ENCODE results near the gene NIM1K. TPM values are rescaled to one million over a fixed set of nuclear protein-coding genes. Genes with fewer than 3 reads are reported as not detected.

NIM1K gene
- total and polyA plus RNA-seq, 2 of the 4 experiments (the other 2 are of a cell fraction), result 0.54 to 0.68 TPM

GRCh38 chr5:43171451-43171850 is 20.6 kb upstream of the NIM1K start:
- no peak for DNase-seq
- TF ChIP-seq BHLHE40 (IDR thresholded peaks at IDR 0.05; ENCODE audit: low read depth, low read length) (no peak), ELK1 (IDR thresholded peaks at IDR 0.05; ENCODE audit: borderline replicate concordance, low read depth, low read length) (no peak), POLR2A (IDR thresholded peaks at IDR 0.05; ENCODE audit: low read depth, low read length) (no peak)
- H2BK20ac ChIP-seq (ENCODE audit: low read depth, low read length), result no peak overlapping the region
- H3K27me3 ChIP-seq (ENCODE audit: control insufficient read depth, insufficient read depth, low read length), result no peaks in the 10 kb centered on the region
- no peak overlapping the region for H3K4me3 ChIP-seq (ENCODE audit: insufficient read depth, low read depth, low read length)
- no peak overlapping the region for H3K56ac ChIP-seq (ENCODE audit: extremely low read depth, insufficient read depth, low read length)
- peaks cover 3% of the 10 kb centered on the region; the same call in 1 of the 2 replicates for H3K9me1 ChIP-seq (ENCODE audit: insufficient read depth, low read length)
- intact Hi-C loops (cut with micrococcal nuclease) (no loop called here), dilution Hi-C loops (cut with HindIII; ENCODE audit: low sequenced_read_pairs, unreplicated experiment) (no loop called here), in situ Hi-C loops (cut with MboI; ENCODE audit: low sequenced_read_pairs) (no loop called here)
- H3K23ac ChIP-seq (ENCODE audit: low read depth, low read length), result no peak overlapping the region
- H2BK15ac ChIP-seq (ENCODE audit: low read depth, low read length), result no peak overlapping the region
- no peak overlapping the region for H2BK120ac ChIP-seq (ENCODE audit: low read depth, low read length)
- peaks cover 9 to 27% of the 10 kb centered on the region in 2 experiments for H3K79me1 ChIP-seq (ENCODE audit: low read depth in 1 of 2, low read length in 2 of 2)
- 96% methylated on average over 3 of the region's 8 CpGs; no CpG with 5 or more reads in 1 of the 2 experiments for WGBS, 2 experiments (ENCODE audit: extremely low coverage in 2 of 2, insufficient read length in 1 of 2)
- no peak overlapping the region for H3K4me2 ChIP-seq (ENCODE audit: low read depth, low read length)
- H2AK5ac ChIP-seq (ENCODE audit: low read depth, low read length), result no peak overlapping the region
- no peak for ATAC-seq (ENCODE audit: low read depth)
- no peak overlapping the region for H3K9ac ChIP-seq (ENCODE audit: low read depth, low read length)
- no peak overlapping the region for H4K8ac ChIP-seq (ENCODE audit: low read depth in 2 of 2, low read length in 2 of 2)
- H4K91ac ChIP-seq (ENCODE audit: insufficient read depth, low read depth, low read length), result no peak overlapping the region
- peaks cover 3% of the 10 kb centered on the region; the same call in 1 of the 2 replicates for H4K20me1 ChIP-seq (ENCODE audit: insufficient read depth, low read length)
- no peak overlapping the region for H3K4ac ChIP-seq (ENCODE audit: low read depth, low read length)
- H3K14ac ChIP-seq (replicated peaks; ENCODE audit: low read depth, low read length), result no peak overlapping the region
- H3K27ac ChIP-seq (ENCODE audit: insufficient read depth, low read length), result no peak overlapping the region
- no peak overlapping the region for H2AK9ac ChIP-seq (replicated peaks; ENCODE audit: low read depth, low read length, poor library complexity)
- H3K18ac ChIP-seq (ENCODE audit: low read depth, low read length), result no peak overlapping the region
- peaks cover 16% of the 10 kb centered on the region for H3K36me3 ChIP-seq (ENCODE audit: control insufficient read depth, insufficient read depth, low read length)
- no peak overlapping the region for H2BK5ac ChIP-seq (ENCODE audit: low read depth, low read length, poor library complexity, severe bottlenecking)
- no peak overlapping the region for H2AFZ ChIP-seq (replicated peaks; ENCODE audit: low read length, poor library complexity)
- POLR2A ChIA-PET (ENCODE audit: unreplicated experiment), result no interaction called here
- no TSS peak for BruUV-seq (replicated peaks)
- no peaks in the 10 kb centered on the region for H3K9me3 ChIP-seq (ENCODE audit: control insufficient read depth, insufficient read depth, low read length)
- no peak overlapping the region for H4K5ac ChIP-seq (ENCODE audit: low read depth, low read length)
- CTCF ChIA-PET, result no interaction called here
- H3K4me1 ChIP-seq (ENCODE audit: control insufficient read depth, insufficient read depth, low read length), result no peaks in the 10 kb centered on the region

Measured in IMR-90 (cell line).